HG03064 (cell line): ENCODE results near the gene ULK3.
"Not testable (repeated sequence)": the region's sequence is repeated elsewhere in the genome, so short reads cannot be mapped to it uniquely, and the experiment has no call there.

Source experiments
- ATAC-seq: cut with Tn5 transposase; IDR thresholded peaks from one replicate; pipeline ENCODE4 v1.9.1; 2021; ENCODE audit warnings: low read depth; ENCODE audit not compliant: unreplicated experiment

ULK3 gene

DNA sequence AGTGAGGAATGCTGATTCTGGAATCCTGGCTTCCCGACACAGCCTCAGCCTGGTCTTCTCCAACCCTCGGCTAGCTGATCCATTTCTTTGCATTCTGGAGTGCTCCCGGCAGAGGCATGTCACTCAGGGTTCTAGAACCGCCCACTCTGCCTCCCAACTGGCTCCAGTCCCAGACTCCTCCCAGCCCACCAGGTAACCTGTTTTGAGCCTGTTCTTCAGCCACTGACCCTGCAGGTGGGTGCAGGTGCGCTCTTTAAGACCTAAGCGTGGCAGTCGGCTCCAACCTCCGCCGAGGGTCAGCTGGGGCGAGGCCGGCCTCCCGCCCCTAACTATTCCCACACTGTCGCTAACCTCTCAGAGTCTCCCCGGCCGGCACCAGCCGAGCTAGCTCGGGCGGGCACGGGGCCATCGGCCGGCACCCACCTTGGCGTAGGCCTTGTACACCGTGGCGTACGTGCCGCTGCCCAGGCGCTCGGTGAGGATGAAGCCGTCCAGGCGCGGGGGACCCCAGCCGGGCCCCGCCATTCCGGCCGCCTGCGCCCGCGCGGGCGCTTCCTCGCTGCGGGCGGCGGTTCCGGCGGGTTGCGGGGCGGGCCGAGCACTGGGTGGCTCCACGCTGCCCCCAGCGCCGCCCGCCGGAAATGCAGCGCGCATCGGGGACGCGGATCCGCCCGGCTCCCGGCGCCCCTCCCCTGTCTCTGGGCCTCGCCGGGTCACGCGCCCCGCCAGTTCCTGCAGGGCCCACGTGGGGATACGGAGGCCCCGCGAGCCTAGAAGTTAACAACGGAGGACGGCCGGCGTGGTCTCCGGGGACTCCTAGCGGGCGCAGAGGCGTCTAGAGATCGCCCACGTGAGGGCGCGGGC lies at the start of gene ULK3:
TSS of gene ULK3 (minus strand) at position 576 of the 864 bp plus-strand sequence. CDS start at position 525, 51 bp downstream.
- ATAC-seq = peak; percentile 83

DNA sequence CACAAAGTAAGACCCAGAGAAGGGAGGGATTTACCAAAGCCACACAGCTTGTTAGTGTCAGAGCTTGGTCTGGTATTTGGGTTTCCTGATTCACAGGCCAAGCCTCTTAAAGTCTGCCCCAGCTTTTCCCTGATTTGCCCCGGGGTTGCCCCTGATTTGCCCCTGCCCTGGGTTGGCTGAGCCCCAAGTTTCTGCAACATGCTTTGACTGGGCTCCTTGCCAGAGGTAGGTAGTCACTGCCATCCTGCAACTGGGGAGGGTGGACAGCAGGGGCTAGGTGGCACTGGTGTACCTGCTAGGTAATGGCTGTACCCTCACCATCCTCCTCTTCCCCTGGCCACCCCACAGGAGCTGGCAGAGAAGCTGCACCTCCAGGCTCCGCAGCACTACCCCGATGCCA lies 49.4 kb upstream of the ULK3 start:
- ATAC-seq = no peak

DNA sequence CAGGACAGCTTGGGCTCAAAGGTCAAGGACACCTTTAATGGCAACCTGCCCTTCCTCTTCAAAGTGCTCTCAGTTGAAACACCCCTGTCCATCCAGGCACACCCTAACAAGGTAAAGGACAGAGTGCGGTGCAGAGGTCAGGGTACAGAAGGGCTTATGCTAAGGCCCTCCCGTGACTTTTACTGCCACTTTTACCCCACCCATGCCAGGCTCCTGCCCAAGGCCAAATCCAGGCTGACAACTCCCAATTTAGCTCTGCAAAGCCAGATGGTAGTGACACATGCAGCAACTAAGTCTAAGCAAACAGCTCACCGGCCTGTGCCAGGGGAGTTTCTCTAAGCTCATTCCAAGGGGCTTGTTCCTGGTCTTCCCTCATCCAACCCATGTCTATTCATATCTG lies 48.5 kb upstream of the ULK3 start:
- ATAC-seq = no peak

- ATAC-seq = no peak
These were observed 47.7 kb upstream of the ULK3 start for GRCh38 chr15:74890665-74890960.

GRCh38 chr15:74889883-74890664 lies 47.1 kb upstream of the ULK3 start, which contains the start of gene MPI:
Gene MPI, plus strand, starts transcription at chr15:74890042. Its CDS starts 32 bp downstream, at chr15:74890074.
- ATAC-seq = peak; percentile 77

DNA sequence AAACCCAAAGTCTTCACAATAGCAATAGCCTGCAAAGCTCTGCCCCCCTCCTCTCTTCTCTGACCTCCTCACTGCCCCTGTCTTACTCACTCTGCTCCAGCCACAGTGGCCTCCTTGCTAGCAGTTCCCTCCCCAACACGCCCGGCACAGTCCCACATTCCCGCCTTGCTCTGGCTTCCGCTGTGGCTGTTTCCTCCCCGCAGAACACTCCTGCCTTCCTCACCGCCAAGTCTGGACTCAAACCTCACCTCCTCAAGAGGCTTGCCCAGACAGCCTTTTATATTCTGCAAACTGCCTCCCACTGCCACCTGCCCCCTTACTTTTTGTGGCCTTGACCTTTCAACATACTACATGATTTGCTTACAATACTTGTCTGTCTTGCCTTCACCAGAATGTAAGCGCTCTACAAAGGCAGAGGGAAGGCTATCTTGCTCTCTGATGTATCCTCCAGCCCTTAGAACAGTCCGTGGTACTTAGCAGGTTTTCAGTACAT lies 46.5 kb upstream of the ULK3 start:
- ATAC-seq = no peak

GRCh38 chr15:74888716-74889115 lies 45.8 kb upstream of the ULK3 start:
- ATAC-seq = no peak

GRCh38 chr15:74887537-74888193 lies 44.7 kb upstream of the ULK3 start:
- not testable (repeated sequence) for ATAC-seq

DNA sequence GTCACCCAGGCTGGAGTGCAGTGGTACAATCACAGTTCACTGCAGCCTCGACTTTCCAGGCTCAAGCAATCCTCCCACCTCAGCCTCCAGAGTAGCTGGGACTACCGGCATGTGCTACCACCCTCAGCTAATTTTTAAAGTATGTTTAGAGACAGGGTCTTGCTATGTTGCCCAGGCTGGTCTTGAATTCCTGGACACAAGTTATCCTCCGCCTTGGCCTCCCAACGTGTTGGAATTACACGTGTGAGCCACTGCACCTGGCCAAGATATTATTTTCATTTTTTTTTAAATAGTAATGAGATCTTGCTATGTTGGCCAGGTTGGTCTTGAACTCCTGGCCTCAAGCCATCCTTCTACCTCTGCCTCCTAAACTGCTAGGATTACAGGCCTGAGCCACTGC lies 42.5 kb upstream of the ULK3 start:
- no peak for ATAC-seq

DNA sequence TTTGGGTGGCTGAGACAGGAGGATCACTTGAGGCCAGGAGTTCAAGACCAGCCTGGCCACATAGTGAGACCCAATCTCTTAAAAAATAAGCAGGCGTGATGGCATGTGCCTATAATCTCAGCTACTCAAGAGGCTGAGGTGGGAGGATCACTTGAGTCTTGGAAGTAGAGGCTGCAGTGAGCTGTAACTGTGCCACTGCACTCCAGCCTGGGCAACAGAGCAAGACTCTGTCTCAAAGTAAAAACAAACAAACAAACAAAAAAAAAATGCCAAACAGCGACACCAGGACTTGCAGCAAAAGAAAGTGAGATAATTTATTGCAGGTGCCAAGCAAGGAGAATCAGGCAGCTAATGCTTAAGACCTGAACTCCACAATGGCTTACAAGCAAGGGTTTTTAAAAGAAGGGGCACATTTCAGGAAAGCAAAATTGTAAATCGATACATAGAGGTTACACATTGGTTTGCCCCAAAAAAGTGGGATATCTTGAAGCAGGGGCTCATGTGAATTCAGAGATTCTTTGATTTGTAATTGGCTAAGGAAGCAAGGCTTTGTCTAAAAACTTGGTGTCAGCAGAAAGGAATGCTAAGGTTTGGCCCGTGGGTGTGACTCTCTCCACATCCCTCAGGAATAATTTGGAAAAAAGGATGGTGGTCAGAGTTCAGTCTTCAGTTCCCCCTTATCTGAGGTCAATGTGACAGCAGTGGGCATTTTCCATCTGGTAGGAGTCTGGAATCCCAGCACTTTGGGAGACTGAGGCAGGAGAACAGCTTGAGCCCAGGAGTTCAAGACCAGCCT lies 41.7 kb upstream of the ULK3 start:
- no peak for ATAC-seq

- no peak for ATAC-seq
These were observed 39.6 kb upstream of the ULK3 start for GRCh38 chr15:74882528-74882927.

- no peak for ATAC-seq
These were observed 35.3 kb upstream of the ULK3 start for GRCh38 chr15:74878273-74878672.

DNA sequence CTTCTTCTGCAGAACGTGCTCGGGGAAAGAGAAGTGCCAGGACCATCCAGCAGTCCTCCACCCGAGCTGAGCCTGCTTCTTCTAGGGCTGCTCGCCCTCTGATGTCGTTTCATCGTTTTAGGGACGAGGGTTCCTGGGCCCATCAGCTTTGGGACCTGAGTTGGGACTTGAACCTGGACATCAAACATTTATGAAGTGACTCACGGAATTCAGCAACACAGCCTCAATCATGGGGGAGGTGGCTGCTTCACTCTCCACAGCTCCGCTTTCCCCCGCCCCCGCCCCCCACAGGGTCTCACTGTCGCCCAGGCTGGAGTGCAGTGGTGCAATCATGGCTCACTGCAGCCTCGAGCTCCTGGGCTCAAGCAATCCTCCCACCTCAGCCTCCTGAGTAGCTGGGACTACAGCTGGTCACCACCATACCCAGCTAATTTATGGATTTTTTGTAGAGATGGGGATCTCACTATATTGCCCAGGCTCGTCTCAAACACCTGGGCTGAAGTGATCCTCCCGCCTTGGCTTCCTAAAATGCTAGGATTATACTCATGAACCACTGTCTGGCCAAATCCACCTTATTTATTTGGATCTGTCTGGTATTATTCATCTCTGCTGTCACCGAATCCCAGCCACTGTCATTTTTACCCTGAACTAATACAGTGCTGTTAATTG lies 30.9 kb upstream of the ULK3 start:
- ATAC-seq = no peak

GRCh38 chr15:74873036-74873755 lies 30.2 kb upstream of the ULK3 start, which contains the start of gene SCAMP2:
Gene SCAMP2, minus strand, starts transcription at chr15:74873365. Its CDS starts 110 bp downstream, at chr15:74873255.
- ATAC-seq = peak; percentile 58

- no peak for ATAC-seq
These were observed 29.7 kb upstream of the ULK3 start for GRCh38 chr15:74872702-74873035.

- no peak for ATAC-seq
These were observed 27.7 kb upstream of the ULK3 start for GRCh38 chr15:74870436-74871215.

DNA sequence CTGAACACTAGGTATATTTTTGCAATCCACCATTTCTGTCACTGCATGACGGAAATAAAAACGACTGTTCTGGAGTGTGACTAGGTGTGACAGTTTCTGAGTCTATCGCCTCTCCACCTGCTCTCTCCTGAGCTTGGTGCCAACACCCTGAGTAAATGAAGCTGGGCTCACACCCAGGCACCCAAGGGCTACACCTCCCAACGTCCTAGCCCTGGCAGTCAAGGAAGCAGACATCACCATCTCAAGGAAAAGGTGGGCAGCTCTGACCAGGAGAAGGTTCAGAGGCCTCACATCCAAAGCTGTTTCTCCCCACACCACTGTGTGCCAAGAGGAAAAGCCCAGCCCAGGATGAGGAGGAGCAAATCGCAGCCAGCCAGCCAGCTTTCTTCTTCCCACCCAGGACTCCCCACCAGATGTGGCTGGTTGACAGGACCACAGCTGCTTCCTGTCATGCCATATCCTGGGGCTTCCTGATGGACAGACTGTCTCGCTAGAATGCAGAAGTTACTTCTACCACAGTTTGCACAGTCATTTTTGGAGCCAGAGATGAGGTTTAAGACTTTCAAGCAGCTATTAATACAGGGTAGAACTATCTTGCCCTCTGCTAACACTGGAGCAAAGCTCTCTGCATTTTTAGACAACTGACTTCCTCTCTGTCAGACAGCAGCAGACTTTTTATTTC lies 26.9 kb upstream of the ULK3 start:
- ATAC-seq = peak; percentile 52

DNA sequence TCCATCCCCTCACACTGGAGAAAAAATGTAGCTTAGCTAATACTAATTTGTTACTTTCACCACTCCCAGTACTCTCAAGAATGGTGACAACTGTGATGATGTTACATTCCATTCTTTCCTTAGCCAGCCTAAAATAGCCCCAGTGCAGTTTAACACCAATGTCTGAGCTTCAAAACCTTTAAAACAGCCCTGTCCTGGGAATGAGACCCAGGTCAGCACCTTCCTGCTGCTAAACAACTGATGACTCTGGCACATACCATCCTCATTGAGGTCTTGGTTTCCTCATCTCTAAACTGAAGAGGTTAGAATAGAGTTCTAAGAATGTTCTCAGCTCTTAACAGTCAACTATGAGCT lies 26.4 kb upstream of the ULK3 start:
- ATAC-seq = no peak
